Central memory CD8-positive, alpha-beta T cell (primary cell): ENCODE results near the gene OSBPL8.
"Not testable (repeated sequence)": the region's sequence is repeated elsewhere in the genome, so short reads cannot be mapped to it uniquely, and the experiment has no call there.

Source experiments
- ATAC-seq: fragments of 150-1000 bp; cut with Tn5 transposase; replicated peaks from 2 replicates; pipeline ENCODE4 v1.10.0; 2022; ENCODE audit warnings: mild to moderate bottlenecking, moderate FRiP score, moderate number of reproducible peaks; ENCODE audit not compliant: poor library complexity, severe bottlenecking; ENCODE audit errors: extremely low read depth
- DNase-seq, 2 donors: peaks; one replicate each; pipeline ENCODE4 v3.0.0; 2021; ENCODE audit warnings: low spot score in 2 of 2
- H3K27ac Mint-ChIP-seq: one replicate; pipeline ENCODE4 v1.8.0; 2022; ENCODE audit warnings: low read depth, mild to moderate bottlenecking, moderate library complexity, mixed read lengths
- H3K27me3 Mint-ChIP-seq: one replicate; pipeline ENCODE4 v1.8.0; 2022; ENCODE audit warnings: mixed read lengths
- H3K36me3 Mint-ChIP-seq: one replicate; pipeline ENCODE4 v1.8.0; 2022; ENCODE audit warnings: mild to moderate bottlenecking, moderate library complexity, mixed read lengths; ENCODE audit not compliant: insufficient read depth
- H3K4me1 Mint-ChIP-seq: one replicate; pipeline ENCODE4 v1.8.0; 2022; ENCODE audit warnings: mixed read lengths
- H3K4me3 Mint-ChIP-seq: one replicate; pipeline ENCODE4 v1.8.0; 2022; ENCODE audit warnings: mild to moderate bottlenecking, moderate library complexity, mixed read lengths
- H3K9me3 Mint-ChIP-seq: one replicate; pipeline ENCODE4 v1.8.0; 2022; ENCODE audit warnings: mixed read lengths

The OSBPL8 gene

DNA sequence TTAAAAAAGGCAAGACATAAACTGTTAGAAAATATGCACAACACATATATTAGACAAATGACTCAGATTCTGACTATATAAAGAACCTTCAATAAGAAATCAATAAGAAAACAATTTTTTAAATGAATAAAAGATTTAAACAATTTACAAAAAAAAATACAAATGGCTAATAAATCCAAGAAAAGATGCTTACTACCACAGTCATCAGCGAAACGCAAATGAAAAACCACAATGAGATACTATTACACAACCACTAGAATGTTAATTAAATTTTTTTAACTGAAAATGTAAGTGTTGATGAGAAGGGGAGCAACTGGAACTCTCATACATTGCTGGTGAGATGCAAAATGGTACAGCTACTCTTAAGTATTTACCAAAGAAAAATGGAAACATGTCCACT, 24.4 kb downstream of the OSBPL8 start:
- ATAC-seq: no peak
- Mint-ChIP-seq H3K4me1 (peaks cover 53% of the 10 kb centered on the region), H3K36me3 (peaks cover 14% of the 10 kb centered on the region), H3K27me3 (no peaks in the 10 kb centered on the region), H3K4me3 (no peak overlapping the region), H3K27ac (no peak overlapping the region), H3K9me3 (no peaks in the 10 kb centered on the region)
- DNase-seq: no peak

DNA sequence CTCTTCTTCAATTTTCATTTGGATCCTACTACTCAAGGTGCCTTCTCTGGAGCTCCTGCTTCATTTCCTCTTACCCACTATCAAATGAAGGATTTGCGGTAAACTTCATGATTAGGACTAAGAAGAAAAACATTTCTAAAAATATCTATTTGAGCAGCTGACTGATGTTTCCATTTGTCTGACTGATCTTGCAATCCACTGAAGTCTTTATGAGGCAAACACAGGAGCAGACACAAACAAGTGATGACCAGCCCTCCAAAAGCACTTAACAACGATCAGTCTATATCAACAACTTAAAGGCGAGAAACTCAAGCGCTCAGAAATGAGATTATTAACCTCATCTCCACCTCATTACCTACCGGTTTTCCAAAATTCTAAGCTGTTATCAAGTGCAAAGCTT, 26.2 kb downstream of the OSBPL8 start:
- peaks cover 15% of the 10 kb centered on the region for H3K36me3 Mint-ChIP-seq
- ATAC-seq (no peak), DNase-seq (no peak)
- no peak overlapping the region for H3K27ac Mint-ChIP-seq
- peaks cover 60% of the 10 kb centered on the region for H3K4me1 Mint-ChIP-seq
- no peak overlapping the region for H3K4me3 Mint-ChIP-seq
- H3K9me3 Mint-ChIP-seq: no peaks in the 10 kb centered on the region
- H3K27me3 Mint-ChIP-seq: no peaks in the 10 kb centered on the region

DNA sequence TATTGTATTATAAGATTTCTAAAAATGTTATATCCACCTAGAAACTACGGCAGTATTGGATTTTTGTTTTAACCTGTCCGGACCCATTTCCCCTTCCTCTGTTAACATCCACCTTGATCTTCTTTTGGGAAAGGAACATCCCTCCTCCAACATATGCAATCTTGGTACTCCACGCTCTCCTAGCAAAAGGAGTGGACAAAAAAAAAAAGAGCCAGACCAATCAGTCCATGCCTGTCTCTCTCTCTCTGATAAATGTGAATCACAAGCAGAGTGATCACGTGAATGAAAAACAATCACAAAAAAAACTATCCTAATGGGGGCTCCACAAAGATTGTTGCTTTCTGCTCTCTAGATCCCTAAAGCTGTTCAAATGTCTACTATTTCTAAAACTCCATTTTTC, 27.1 kb downstream of the OSBPL8 start:
- no peaks in the 10 kb centered on the region for H3K9me3 Mint-ChIP-seq
- H3K27ac Mint-ChIP-seq: no peak overlapping the region
- peaks cover 21% of the 10 kb centered on the region for H3K36me3 Mint-ChIP-seq
- no peak for ATAC-seq
- no peak overlapping the region for H3K4me3 Mint-ChIP-seq
- H3K27me3 Mint-ChIP-seq: no peaks in the 10 kb centered on the region
- DNase-seq: no peak
- H3K4me1 Mint-ChIP-seq: peaks cover 60% of the 10 kb centered on the region

DNA sequence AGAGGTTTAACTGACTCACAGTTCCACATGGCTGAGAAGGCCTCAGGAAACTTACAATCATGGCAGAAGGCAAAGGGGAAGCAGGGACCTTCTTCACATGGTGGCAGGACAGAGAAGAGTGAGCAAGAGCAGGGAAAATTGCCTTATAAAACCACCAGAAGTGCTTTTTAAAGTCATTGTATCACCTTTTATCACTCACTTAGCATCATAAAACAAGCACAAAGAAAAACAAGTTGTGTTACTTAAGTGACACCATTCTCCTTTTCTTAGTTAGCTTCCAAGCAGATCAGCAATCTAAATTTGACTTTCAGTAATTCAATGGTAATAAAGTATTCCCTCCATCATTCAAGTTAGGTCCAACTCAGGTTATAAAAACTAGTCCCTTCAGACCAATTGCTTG, 28.5 kb downstream of the OSBPL8 start:
- Mint-ChIP-seq H3K4me1 (peaks cover 54% of the 10 kb centered on the region), H3K9me3 (no peaks in the 10 kb centered on the region), H3K27ac (peak overlapping the region; percentile 11), H3K27me3 (no peaks in the 10 kb centered on the region), H3K4me3 (no peak overlapping the region), H3K36me3 (peaks cover 23% of the 10 kb centered on the region)
- ATAC-seq (no peak), DNase-seq (no peak)

DNA sequence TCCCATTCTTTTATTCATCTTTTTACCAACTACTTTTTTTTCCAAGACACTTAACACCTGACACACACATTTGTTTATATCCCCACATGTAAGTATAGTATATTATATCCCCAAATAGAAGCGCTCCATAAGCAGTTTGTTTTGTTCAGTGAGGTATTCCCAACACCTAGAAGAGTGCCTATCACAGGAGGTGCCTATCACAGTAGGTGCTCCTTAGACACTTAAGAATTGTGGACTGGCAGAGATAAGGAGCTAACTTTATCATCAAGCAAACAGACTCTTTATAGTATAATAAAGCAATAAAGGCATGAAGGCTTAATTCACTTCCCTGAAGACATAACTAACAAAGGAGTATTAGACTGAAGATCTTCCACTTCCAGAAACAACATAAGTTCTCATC, 29.1 kb downstream of the OSBPL8 start:
- Mint-ChIP-seq H3K4me3 (no peak overlapping the region), H3K4me1 (peaks cover 50% of the 10 kb centered on the region), H3K27me3 (no peaks in the 10 kb centered on the region), H3K9me3 (no peaks in the 10 kb centered on the region), H3K36me3 (peaks cover 21% of the 10 kb centered on the region), H3K27ac (peak overlapping the region; percentile 11)
- ATAC-seq: no peak
- DNase-seq: no peak

DNA sequence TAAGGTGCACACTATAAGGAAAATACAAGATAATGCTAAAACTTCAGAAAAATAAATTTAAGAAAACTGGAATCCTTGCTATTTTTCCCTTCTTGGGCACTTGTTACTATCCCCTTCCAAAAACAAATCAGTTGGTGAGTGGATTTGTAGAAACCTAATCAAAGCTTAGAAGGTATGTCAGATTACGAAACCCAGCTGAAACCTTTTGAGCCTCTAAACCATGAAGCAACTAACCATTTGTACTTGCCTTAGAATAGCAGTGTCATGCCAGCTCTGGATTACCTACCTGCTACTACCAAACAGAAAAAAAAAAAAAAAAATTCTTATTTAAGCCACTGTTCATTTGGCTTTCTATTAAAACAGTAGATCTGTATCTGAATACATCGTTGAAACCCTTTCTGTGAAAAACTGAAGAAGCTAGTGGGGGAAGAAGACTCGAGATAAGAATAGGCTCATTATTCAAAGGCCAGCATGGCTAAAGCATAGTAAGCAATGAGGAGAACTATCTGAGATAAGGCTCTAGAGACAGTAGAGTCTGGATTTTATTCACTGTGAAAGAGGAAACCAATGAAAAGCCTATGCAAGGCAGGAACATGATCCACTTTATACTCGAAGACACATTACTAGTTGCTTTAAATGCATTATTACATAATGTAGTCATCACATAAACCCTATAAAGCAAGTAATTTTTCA, 30.2 kb downstream of the OSBPL8 start:
- Mint-ChIP-seq H3K27me3 (no peaks in the 10 kb centered on the region), H3K4me3 (no peak overlapping the region), H3K4me1 (peaks cover 49% of the 10 kb centered on the region), H3K36me3 (peaks cover 20% of the 10 kb centered on the region), H3K27ac (no peak overlapping the region), H3K9me3 (no peaks in the 10 kb centered on the region)
- DNase-seq (no peak), ATAC-seq (no peak)

DNA sequence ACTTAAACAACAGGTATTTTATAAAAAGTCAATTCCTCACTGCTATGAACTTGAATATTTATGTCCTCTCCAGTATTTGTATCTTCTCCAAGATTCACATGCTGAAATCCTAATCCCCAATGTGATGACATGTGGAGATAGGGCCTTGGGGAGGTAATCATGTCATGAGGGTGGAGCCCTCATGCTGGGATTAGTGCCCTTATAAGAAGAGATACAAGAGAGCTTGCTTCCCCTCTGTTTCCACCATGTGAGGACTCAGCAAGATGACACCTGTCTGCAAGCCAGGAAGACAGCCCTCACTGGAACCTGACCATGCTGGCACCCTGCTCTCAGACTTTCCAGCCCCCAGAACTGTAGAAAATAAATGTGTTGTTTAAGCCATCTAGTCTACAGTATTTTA, 36.2 kb downstream of the OSBPL8 start:
- H3K4me1 Mint-ChIP-seq: peaks cover 44% of the 10 kb centered on the region

DNA sequence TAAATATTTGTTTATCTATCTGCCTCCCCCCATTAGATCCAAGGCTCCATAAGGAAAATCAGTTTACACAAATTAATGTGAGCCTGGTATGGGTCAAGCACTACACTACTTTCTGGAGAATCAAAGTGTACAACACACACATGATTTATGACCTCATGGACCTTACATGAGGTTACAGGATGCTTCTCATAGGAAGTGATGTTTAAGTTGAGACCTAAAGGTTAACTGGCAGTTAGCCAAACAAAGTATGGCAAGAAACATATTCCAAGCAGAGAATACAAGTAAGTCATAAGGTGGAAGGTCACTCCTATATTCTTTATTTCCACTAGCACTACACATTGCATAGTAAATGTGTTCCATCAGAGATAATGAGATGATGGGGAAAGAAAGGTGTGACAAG, 39.2 kb downstream of the OSBPL8 start:
- ATAC-seq (no peak), DNase-seq (no peak)
- Mint-ChIP-seq H3K4me3 (peak overlapping the region; percentile 15), H3K27me3 (no peaks in the 10 kb centered on the region), H3K36me3 (peaks cover 9% of the 10 kb centered on the region), H3K27ac (no peak overlapping the region), H3K4me1 (peaks cover 62% of the 10 kb centered on the region), H3K9me3 (no peaks in the 10 kb centered on the region)

More for the DNA sequence above, 36.2 kb downstream of the OSBPL8 start:
- DNase-seq (no peak), ATAC-seq (no peak)
- Mint-ChIP-seq H3K4me3 (no peak overlapping the region), H3K27me3 (no peaks in the 10 kb centered on the region), H3K36me3 (peaks cover 19% of the 10 kb centered on the region), H3K27ac (no peak overlapping the region), H3K9me3 (no peaks in the 10 kb centered on the region)

DNA sequence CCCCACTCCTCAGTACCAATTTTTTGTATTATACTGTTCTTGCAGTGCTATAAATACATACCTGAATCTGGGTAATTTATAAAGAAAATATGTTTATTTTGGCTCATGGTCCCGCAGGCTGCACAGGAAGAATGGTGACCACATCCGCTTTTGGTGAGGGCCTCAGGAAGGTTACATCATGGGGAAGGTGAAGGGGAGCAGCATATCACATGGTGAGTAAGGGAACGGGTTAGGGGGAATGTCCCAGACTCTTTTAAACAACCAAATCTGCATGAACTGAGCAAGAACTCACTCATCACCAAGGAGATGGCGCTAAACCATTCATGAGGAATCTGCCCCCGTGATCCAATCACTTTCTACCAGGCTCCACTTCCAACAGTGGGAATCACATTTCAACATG, 40.0 kb downstream of the OSBPL8 start:
- H3K36me3 Mint-ChIP-seq: peaks cover 12% of the 10 kb centered on the region
- H3K4me3 Mint-ChIP-seq: no peak overlapping the region
- DNase-seq (no peak), ATAC-seq (peak; percentile 38)
- H3K27ac Mint-ChIP-seq: peak overlapping the region; percentile 14
- H3K9me3 Mint-ChIP-seq: no peaks in the 10 kb centered on the region
- H3K4me1 Mint-ChIP-seq: peaks cover 68% of the 10 kb centered on the region
- H3K27me3 Mint-ChIP-seq: no peaks in the 10 kb centered on the region

DNA sequence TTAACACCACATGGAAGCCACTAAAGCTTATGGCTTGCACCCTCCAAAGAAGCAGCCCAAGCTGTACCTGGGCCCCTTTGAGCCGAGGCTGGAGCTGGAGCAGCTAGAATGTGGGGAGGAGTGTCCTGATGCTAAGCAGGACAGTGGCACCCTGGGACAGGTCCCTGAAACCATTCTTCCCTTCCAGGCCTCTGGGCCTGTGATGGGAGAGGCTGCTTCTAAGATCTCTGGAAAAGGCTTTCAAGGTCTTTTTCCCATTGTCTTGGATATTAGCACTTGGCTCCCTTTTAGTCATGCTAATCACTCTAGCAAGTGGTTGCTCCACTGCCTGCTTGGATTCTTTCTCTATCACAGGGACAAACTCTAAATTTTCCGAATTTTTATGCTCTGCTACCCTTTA, 40.9 kb downstream of the OSBPL8 start:
- Mint-ChIP-seq H3K9me3 (no peaks in the 10 kb centered on the region), H3K27ac (no peak overlapping the region), H3K4me3 (no peak overlapping the region), H3K27me3 (no peaks in the 10 kb centered on the region), H3K36me3 (peaks cover 12% of the 10 kb centered on the region), H3K4me1 (peaks cover 74% of the 10 kb centered on the region)
- ATAC-seq (no peak), DNase-seq (no peak)

DNA sequence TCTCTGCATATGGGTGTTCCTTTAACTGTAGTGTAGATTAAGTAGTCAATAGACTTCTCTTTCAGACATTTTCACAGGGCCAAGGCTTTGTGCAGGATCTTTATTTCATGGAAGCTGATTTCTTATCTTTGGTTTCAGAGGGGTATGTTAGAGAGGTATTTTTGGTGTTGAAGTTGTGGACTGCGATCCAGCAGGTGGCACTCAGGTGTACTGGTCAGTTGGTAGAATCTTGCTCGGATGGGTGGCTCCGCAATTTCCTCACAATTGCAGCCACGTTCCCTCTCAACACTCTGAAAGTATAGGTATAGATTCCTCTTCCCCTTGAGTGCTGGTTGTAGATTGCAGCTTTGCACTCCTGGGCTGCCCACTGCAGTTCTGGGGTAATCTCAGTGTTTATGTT, 44.3 kb downstream of the OSBPL8 start:
- ATAC-seq (no peak), DNase-seq (no peak)
- Mint-ChIP-seq H3K4me3 (no peak overlapping the region), H3K9me3 (peaks cover 6% of the 10 kb centered on the region), H3K27ac (no peak overlapping the region), H3K36me3 (peaks cover 11% of the 10 kb centered on the region), H3K4me1 (peaks cover 72% of the 10 kb centered on the region), H3K27me3 (no peaks in the 10 kb centered on the region)

DNA sequence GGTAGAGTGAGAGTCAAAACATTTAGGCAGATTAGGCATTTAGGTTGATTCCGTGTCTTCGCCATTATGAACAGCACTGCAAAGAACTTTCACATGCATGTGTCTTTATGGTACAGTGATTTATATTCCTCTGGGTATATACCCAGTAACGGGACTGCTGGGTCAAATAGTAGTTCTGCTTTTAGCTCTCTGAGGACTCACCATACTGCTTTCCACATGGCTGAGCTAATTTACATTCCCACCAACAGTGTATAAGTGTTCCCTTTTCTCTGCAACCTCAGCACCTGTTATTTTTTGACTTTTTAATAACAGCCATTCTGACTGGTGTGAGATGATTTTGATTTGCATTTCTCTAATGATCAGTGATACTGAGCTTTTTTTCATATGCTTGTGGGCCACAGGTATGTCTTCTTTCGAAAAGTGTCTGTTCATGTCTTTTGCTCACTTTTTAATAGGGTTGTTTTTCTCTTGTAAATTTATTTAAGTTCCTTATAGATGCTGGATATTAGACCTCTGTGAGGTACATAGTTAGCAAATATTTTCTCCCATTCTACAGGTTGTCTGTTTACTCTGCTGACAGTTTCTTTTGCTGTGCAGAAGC, 48.4 kb downstream of the OSBPL8 start:
- H3K4me3 Mint-ChIP-seq, H3K27ac Mint-ChIP-seq, H3K36me3 Mint-ChIP-seq, H3K27me3 Mint-ChIP-seq, H3K9me3 Mint-ChIP-seq, ATAC-seq, DNase-seq: not testable (repeated sequence)
- H3K4me1 Mint-ChIP-seq: peaks cover 54% of the 10 kb centered on the region

DNA sequence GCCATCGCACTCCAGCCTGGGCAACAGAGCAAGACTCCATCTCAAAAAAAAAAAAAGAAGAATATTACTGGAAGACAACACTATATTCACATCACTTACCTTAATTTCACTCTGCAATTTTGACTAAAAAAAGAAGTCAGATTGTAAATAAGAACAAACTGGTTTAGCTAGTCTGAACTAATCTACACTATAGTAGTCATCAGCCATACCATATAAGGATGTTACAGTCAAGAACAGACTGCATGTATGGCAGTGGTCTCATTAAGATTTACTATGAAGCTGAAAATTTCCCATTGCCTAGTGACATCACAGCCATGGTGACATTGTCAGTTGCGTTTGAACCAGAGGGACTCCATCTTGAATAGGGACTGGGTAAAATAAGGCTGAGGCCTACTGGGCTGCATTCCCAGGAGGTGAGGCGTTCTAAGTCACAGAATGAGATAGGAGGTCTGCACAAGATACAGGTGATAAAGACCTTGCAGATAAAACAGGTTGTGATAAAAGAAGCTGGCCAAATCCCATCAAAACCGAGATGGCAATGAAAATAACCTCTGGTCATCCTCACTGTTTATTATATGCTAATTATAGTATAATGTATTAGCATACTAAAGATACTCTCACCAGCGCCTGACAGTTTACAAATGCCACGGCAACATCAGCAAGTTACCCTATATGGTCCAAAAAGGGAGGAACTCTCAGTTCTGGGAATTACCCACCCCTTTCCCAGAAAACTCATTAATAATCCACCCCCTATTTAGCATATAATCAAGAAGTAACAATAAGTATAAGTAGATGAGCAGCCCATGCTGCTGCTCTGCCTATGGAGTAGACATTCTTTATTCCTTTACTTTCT, 51.2 kb downstream of the OSBPL8 start:
- ATAC-seq (no peak), DNase-seq (no peak)
- H3K9me3 Mint-ChIP-seq: peaks cover 6% of the 10 kb centered on the region
- H3K4me3 Mint-ChIP-seq: no peak overlapping the region
- peaks cover 14% of the 10 kb centered on the region for H3K36me3 Mint-ChIP-seq
- H3K27ac Mint-ChIP-seq: no peak overlapping the region
- no peaks in the 10 kb centered on the region for H3K27me3 Mint-ChIP-seq
- peaks cover 37% of the 10 kb centered on the region for H3K4me1 Mint-ChIP-seq
